GM21390 (cell line): ENCODE data around the gene UNC5CL.
"Not testable (repeated sequence)": the region's sequence is repeated elsewhere in the genome, so short reads cannot be mapped to it uniquely, and the experiment has no call there.

Experiments
- ATAC-seq: cut with Tn5 transposase; IDR thresholded peaks from one replicate; pipeline ENCODE4 v1.9.1; 2021; ENCODE audit not compliant: unreplicated experiment

Gene UNC5CL

DNA sequence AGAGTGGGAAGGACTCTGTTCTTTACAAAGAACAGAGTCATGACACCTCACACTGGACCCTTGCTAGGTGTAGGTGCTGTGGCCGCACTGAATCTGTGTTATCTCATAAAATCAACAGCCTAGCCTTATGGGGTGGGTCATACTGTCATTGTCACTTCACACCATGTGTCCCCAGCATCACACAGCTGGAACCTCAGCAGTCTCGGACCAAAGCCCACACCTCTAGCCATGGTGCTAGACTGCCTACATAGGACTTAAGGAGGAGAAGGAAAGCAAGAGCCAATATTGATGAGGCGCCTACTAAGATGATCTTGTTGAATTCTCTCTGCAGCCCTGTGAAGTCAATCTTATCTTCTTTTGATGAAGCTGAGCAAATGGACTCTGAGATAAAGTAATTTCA lies 31.0 kb downstream of the UNC5CL start:
- no peak for ATAC-seq

DNA sequence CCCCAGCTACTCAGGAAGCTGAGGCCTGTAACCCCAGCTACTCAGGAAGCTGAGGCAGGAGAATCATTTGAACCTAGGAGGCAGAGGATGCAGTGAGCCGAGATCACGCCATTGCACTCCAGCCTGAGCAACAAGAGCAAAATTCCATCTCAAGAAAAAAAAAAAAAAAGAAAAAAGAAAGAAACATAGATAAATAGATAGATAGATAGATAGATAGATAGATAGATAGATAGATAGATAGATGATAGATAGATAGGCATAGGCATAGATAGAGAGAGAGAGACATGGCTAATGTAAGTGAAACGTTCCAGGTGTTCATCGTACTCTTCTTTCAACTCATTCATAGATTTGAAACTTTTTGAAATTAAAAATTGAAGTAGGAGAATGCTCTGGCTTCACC lies 32.0 kb downstream of the UNC5CL start:
- ATAC-seq, result not testable (repeated sequence)

DNA sequence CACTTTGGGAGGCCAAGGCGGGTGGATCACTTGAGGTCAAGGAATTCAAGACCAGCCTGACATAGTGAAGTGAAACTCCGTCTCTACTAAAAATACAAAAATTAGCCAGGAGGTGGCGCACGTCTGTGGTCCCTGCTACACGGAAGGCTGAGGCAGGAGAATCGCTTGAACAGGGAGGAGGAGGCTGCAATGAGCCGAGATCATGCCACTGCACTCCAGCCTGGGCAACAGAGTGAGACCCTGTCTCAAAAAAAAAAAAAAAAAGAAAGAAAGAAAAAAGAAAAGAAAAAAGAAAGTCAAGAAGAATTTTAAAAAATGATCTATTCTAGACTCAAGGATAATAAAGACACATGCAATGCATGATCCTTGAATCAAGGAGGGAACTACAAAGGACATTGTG lies 32.8 kb downstream of the UNC5CL start:
- ATAC-seq, result not testable (repeated sequence)

DNA sequence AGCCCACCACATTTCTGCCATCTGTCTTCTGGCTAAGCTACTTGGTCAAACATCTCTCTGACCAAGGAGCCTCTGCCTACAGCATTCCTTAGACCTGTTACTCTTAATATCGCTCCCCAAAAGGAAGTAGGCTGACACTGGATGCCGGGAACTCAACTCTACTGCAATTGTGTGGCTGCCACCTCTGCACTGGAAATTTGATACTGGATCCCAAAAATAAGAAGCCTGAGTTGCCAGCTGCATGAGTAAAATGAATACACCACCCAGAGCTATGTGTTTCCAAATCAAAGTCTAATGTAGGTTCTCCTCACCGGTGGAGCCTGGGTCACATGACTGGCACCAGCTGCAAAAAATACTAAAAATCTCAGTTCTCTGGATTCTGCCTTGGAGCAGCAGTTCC lies 36.9 kb downstream of the UNC5CL start:
- no peak for ATAC-seq

DNA sequence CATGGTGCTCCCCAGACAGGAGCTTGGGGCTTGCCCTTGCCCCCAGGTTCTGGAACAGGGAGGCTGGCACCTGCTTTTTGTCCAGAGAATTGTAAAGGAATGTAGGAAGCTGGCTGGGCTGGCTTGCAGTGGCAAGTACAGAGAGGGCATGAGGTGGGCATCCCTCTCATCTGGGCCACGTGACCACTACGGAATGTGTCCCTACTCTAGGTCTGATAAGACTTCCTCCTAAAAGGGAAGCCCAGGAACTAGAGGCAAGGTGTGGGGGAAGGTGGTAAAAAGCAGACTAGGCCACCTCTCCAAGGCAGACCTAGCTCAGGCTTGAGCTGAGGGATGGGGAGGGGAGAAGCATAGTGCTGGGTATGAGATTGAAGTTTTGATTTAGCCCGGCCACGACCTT lies 38.8 kb downstream of the UNC5CL start:
- no peak for ATAC-seq

DNA sequence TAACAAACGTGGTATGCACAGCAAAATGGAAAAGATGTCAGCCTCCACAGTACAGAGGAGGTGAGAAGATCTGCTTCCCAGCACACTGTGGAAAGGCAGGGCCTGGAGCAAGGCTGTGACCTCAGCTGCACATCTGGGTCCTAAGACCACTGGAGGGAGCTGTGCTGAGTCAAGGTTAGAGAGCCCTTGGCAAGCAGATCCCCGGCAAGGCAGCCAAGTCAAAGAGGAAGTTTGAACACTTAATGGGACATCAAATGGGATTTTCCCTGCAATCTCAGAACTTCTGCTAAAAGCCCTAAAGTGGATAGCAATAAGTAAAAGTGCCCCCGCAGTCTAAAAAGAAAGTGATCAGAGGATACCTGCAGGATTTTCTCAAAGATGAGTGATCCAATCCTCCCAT lies 39.5 kb downstream of the UNC5CL start:
- ATAC-seq, result no peak

DNA sequence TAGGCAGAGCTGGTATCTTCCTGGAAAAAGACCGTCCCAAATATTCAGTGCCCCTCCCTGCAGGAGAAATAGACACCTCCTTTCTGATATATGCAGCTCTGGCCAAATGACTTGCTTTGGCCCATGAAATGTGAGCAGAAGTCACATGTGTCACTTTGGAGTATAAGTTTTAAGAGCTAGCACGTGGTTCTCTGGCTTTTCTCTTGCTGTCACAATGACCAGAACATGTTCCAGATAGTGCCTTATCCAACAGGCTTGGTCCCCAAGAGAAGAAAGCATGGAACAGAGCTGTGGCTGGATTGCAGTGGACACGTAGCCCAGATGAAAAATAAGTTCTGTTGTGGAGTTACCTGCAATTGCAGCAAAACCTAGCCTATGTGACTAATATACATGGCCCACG lies 40.4 kb downstream of the UNC5CL start:
- no peak for ATAC-seq

DNA sequence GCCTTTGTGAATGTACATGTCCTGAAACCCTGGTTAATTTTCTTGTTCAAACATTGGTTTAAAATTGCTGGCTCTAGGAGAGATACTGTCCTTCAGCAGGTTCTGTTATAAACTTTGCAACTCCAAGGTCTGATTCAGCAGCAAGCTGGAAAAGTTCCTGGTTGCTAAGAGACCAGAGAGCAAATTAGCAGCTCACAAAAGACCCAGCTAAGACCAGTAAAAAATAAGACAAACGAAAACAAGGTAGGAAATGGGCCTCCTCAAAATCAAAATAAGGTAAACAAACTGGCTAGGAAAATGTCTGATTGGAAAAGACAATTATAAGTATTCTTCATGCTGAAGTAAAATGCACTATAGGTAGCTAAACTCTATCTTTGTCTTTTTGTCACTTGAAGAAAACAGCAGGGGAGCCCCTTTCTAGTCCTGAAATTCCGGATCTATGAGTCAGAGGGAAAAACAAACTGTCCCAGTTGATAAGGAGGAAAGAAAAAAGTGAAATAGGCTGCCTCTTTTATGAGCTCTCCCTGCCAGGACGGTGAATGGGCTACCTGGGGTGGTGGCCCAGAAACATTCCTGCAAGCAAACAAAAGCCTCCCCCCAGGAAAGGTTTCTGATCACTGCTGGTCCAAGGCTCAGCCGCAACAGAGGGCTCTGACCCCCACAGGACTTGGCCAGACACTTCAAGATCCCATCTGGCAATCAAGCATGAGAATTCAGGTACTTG lies 41.6 kb downstream of the UNC5CL start:
- no peak for ATAC-seq

DNA sequence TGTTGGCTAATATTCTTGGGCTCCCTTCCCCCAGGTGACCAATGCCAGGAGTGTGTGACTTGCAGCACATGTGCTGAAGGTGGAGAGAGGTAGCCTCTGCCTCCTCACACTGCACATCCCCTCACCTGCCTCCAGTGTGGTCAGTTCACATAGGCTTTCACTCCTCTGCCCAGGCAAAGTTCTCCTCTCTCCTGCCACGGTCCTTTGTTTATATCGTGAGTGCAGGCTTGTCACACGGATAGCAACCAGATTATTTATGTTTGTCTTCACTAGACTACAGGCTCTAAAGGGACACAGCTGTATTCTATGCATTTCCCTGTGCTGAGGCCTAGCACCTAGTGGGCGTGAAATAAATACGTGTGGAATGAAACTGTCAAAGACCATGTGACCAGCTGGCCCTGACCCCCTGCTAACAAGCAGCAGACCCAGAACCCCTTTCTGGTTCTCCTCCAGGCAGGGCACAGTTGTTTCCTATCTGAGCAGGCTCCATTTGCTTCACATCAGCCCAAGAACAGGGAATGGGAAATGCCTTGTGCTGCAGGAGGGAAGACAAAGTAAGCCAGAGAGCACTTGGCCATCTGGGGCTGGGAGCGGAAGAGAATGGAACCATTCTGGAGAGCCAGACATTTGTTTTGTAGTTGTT lies 42.3 kb downstream of the UNC5CL start:
- ATAC-seq, result no peak

DNA sequence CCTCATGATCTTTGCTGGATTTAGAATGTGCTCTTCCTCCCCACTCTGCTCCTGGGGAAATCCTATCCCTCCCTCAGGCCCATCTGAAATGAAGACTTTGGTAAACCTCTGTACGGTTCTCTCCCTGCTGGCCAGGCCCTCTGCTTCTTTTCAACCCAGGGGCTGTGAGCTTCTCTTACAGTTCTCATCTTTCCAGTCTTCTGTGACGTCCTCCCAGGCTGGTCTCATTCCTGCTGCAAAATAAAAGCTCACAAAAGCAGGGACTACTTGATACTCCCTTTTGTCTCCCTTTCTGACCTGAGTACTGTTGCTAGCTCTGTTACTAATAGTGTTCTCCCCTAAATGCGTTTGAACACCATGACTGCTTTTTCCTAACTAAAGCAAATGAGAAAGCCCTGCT lies 46.3 kb downstream of the UNC5CL start:
- ATAC-seq, result no peak

DNA sequence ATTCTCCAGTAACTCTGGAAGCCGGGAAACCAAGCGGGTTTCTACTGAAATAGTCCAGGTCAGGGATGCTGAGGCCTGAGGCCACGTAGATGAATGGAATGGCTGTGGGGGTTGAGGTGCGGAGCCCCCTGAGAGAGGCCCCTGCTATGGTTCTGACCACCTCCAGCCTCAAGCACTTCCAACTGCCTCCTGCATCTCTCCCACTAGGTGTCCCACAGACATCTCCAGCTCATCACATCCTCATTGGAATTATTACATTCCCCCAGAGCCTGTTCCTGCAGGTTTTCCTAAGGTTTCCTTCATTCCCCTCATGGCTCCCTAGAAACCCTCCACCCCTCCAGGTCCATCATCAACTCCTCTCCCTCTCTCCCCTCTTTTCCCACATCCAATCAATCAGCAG lies 48.7 kb downstream of the UNC5CL start:
- no peak for ATAC-seq

DNA sequence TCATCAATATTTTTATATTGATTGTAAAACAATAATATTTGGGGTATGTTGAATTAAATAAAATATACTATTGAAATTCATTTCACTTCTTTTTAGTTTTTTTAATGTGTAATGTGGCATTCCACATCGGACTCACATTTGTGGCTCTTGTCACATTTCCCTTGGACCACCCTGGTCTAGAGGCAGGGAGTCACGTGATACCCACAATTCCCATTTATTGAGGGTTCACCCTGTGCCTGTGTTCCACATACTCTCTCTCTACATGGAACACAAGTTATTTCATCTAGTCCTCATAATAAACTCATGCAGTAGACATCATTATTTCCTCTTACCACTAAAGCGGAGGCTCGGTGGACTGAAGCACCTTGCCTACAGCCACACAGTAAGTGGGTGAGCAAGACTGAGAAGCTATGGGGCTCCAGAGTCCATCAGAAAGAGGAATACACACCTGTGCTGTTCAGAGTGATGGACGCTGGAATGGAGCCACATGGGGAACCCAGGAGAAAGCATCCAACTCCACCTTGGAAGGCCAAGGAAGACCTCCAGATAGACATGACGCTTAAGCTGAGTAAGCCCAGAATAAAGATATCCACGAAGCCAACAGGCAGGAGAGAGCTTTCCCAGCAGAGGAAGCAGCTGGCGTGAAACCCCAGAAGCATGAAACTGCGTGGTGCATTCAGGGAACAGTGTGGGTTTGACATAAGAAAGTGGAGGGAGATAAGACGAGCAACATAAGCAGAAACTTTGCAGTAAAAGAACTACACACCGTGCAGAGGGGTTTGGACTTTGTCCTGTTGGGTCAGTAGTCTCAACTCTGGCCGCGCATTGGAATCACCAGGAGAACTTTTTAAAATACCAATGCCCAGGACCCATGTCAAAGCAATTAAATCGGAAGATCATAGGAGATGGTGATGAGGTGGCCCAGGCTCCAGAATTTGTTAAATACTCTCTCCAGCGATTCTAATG lies 49.5 kb downstream of the UNC5CL start:
- no peak for ATAC-seq

DNA sequence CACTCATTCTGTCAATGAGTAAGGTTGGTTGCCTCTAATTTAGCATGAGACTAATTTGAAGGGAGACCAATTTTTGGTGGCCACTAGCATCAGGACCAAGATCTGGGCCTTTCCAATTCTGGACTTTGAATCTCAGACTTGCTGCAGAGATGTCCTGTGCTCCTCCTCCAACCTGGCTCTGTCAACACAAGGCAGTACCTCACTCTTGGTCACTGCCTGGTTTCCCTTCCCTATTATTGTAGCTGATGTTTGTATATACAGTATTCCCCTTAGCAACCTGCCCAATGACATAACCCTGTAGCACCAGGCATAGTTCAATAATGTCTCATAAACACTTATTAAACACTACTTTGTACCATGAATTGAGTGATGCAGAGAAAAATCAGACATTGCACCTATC lies 50.4 kb downstream of the UNC5CL start:
- ATAC-seq, result no peak

DNA sequence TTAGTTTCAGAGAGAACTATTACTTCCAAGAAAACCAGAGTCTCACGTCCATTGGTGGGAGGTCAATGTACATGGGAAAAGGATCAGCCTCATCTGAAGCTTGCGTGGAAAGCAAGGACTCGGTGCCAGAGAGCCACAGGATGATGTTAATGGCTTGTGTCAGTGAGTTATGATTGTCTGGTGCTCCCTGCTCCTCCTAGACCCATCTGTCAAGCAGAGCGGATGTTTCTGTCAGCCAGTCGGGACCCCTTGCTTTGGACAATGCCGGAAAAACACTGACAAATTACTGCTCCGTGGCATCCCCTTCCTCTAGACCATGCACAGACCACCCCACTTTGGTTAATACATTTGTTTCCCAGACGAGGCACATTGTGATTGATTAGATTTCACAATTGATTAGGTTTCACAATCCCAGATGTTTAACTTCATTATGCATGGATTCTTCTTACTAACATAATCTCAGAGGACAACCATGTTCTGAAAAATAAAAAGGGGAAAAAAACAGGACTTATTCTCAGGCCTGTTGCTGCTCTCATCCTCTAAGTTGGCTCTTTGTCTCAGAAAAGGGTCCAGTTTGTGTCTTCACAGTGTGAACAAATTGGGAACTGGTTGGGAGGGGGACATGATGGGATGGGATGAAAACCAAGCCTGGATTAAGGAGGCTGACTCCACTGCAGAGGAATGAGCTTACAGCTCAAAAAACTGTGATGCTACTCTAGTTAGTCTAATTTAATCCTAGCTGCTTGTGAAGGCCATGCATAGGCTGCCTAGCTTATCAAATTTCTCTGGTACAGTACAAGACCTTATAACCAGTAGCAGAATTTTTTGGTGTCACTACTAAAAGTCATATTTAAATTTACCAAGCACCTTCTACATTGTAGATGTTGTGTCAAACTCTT lies 51.9 kb downstream of the UNC5CL start:
- no peak for ATAC-seq

DNA sequence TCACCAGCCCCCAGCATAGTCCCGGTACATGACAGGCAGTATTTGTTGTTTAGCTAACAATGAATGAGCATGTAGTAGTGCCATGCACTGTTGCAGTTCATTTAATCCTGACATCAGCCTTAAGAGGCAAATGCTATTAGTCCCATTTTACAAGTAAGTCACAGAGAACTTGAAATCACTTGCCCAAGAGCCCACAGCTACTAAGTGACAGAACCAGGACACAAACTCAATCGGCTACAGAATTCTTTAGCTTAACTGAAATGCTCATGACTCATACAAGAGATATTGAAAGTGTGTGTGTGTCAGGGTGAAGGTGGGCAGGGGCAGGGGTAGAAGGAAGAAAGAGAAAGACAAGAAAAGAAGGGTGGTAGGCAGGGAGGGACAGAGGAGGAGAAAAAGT lies 52.7 kb downstream of the UNC5CL start:
- no peak for ATAC-seq

DNA sequence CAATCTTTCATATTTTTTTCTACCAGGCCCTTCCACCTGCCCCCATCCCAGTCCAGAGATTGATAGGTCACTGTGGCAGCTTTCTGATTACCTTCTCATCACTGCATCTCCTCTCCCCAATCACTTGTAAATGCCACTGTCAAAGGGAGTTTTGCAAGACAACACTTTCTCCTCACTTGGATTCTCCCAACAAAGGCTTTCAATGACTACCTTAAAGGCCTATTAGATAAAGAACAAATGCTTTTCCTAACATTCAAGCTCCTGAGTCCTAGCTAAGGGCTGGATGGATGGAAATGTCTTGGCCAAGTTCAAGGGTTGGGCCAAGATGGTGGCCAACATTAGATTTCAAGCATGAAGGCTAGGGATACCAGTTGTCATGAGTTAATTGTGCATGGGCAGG lies 55.3 kb downstream of the UNC5CL start:
- ATAC-seq, result no peak

DNA sequence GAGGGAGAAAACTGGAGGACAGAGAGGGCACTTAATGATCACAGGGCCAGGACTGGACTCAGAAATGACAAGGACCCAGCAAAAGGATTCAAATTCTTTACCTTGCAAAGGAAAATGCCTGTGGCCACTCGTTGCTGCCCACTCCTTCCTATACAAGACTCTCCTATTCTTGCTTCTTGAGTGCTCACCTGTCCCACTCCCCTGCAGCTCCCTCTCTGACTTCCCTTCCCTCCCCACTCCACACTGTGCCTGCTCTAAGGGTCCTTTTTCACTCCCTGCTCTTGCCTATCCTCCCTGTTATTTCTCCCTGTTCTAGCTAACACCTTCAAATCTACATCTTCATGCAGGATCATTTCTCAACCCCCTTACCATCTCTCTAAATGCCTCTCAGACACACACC lies 56.1 kb downstream of the UNC5CL start:
- ATAC-seq, result no peak

DNA sequence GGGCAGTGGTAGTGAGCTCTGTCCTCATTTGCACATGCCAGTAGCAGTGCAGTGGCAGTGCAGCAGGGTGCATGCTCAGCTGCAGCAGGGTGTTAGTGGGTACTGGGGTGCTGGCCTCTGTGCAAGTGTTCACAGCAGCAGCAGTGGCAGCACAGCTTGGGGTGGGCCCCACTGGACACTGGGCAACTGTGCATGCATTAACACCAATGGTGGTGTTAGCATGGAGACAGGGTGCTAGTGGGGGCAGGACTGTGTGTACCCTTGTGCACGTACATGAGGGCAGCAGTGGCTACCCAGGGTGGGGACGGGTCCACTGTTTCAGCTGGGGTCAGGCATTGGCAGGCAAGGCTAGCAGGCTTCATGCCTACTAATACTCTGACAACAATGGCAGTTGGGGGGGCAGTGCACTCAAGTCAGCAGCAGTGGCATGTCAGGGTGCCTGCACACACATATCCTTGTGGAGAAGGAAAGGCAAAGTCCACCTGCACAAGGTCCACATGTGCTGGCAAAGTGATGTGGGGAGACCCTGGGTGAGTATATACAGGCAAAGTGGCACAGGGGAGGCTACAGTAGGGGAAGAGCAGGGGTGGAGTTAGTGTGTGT lies 60.2 kb downstream of the UNC5CL start:
- no peak for ATAC-seq

DNA sequence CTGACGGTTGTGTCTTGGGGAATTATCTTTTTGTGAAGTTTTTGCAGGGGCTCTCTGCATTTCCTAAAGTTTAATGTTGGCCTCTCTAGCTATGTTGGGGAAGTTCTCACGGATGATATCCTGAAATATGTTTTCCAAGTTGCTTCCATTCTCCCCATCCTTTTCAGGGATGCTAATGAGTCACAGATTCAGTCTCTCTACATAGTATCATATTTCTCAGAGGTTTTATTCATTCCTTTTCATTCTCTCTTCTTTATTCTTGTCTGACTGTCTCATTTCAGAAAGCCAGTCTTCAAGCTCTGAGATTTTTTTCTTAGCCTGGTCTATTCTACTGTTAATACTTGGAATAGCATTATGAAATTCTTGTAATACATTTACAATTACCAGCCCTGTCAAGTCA lies 61.3 kb downstream of the UNC5CL start:
- no peak for ATAC-seq

DNA sequence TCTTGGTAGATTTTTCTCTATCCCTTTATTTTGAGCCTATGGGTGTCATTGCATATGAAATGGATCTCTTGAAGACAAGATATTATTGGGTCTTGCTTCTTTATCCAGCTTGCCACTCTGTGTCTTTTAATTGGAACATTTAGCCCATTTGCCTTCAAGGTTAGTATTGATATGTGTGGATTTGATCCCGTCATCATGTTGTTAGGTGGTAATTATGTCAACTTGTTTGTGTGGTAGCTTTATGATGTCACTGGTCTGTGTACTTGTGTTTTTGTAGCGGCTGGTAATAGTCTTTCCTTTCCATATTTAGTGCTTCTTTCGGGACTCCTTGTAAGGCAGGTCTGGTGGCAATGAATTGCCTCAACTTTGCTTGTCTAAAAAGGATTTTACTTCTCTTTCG lies 61.9 kb downstream of the UNC5CL start:
- no peak for ATAC-seq
